VCaP (cell line): ENCODE measurements around the gene ARHGEF12.

Experiments
- H3K27ac ChIP-seq: fragments of 450-650 bp; 2 replicates; pipeline ENCODE4 v1.5.1; 2017
- CTCF ChIP-seq: fragments of 450-650 bp; conservative IDR thresholded peaks from 2 replicates; pipeline ENCODE4 v1.5.1; 2017; ENCODE audit warnings: mild to moderate bottlenecking, moderate library complexity

The ARHGEF12 gene

DNA sequence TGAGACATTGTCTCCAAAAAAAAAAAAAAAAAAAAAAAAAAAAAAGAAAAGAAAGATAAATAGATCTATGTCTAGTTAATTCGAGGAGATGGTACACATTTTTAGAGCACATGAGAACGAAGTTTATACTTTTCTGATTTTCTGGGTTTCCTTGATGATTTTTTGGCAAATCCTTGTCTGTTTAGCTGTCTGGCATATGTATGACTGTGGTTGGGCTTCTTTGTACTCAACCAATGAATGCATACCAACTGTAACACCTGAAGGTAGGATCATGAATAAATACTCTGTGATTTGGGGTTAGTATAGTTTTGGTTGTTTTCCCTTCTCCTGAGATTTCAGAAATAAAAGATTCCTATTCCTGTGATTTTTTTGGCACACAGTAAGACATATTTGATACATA lies 63.1 kb downstream of the ARHGEF12 start:
- H3K27ac ChIP-seq: no peak overlapping the region
- no peak for TF ChIP-seq CTCF

GRCh38 chr11:120400564-120401364 lies 64.6 kb downstream of the ARHGEF12 start:
- H3K27ac ChIP-seq: no peak overlapping the region
- no peak for TF ChIP-seq CTCF

DNA sequence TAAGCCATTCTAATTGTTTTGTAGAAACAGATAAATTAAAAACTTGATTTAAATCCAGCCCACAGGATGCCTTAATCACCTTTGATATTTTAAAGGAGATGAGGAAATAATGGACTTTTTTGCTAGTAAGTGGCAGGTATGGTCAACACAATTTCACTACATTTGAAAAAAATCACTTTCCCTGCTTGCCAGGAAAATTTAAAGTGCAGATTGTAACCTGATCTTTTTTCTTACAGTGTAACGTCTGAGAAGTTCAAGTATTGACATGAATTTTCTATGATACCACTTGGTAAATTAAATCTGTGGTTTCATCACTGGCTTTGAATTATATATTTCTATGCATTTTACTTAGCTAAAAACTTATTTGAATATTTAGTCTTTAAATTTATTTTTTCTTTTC lies 65.3 kb downstream of the ARHGEF12 start:
- no peak for TF ChIP-seq CTCF

GRCh38 chr11:120403966-120404365 lies 67.8 kb downstream of the ARHGEF12 start:
- H3K27ac ChIP-seq: no peak overlapping the region
- TF ChIP-seq CTCF: no peak

More for the DNA sequence above, 65.3 kb downstream of the ARHGEF12 start:
- no peak overlapping the region for H3K27ac ChIP-seq

DNA sequence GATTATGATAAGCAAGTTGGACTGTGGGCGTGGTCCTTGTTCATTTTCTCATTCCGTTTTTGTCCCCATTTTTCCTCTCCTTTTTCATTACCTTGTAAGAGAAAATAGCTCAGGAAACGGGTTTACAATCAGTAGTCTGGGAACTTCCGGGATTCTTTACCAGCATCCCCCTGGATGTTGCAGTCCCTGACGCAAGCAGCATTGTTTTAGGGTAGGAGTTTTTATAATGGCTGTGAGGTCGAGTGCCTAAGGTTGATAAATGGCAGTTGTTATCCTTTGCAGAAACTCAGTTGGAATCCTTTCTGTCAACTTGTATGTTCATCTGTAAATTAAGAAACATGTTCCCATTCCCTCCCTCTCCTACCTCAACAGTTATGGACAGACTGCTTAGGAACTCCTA lies 68.3 kb downstream of the ARHGEF12 start:
- no peak overlapping the region for H3K27ac ChIP-seq

GRCh38 chr11:120409655-120410054 lies 73.4 kb downstream of the ARHGEF12 start:
- no peak for TF ChIP-seq CTCF

More for the DNA sequence above, 68.3 kb downstream of the ARHGEF12 start:
- no peak for TF ChIP-seq CTCF

GRCh38 chr11:120410622-120411380 lies 74.6 kb downstream of the ARHGEF12 start:
- no peak overlapping the region for H3K27ac ChIP-seq
- TF ChIP-seq CTCF: no peak

More at GRCh38 chr11:120409655-120410054, 73.4 kb downstream of the ARHGEF12 start:
- no peak overlapping the region for H3K27ac ChIP-seq
